Gastrocnemius medialis (tissue), 4 donors: ENCODE data around the gene UMAD1. TPM values are rescaled to one million over a fixed set of nuclear protein-coding genes. Genes with fewer than 3 reads are reported as not detected.

Source experiments
- ATAC-seq, 2 donors: fragments of 150-250 bp; one replicate each; pipeline ENCODE4 v1.9.1; 2016
- DNase-seq, 2 donors: peaks; one replicate each; pipeline ENCODE4 v3.0.0-alpha.2; 2019
- H3K27ac ChIP-seq, 4 donors: fragments of 200-600 bp; sonication (generic); 1 replicate in 1 of 4; 2 replicates in 3 of 4; pipeline ENCODE4 v1.5.1; 2016 to 2018; ENCODE audit warnings: mild to moderate bottlenecking in 2 of 4, moderate library complexity in 1 of 4
- H3K27me3 ChIP-seq, 3 donors: fragments of 200-600 bp; sonication (generic) in 2 of 3; 1 replicate in 1 of 3; 2 replicates in 2 of 3; pipeline versions ENCODE4 v1.5.1 to v1.6.0; 2016 to 2019; ENCODE audit warnings: mild to moderate bottlenecking in 1 of 3, moderate library complexity in 1 of 3
- H3K36me3 ChIP-seq, 2 donors: fragments of 200-600 bp; sonication (generic) in 1 of 2; one replicate each; pipeline ENCODE4 v1.5.1; 2017 to 2018
- H3K4me1 ChIP-seq, 2 donors: fragments of 200-600 bp; sonication (generic) in 1 of 2; one replicate each; pipeline ENCODE4 v1.5.1; 2016 to 2017; ENCODE audit warnings: mild to moderate bottlenecking in 2 of 2
- H3K4me3 ChIP-seq, 4 donors: fragments of 200-600 bp; sonication (generic) in 3 of 4; 1 replicate in 1 of 4; 2 replicates in 3 of 4; pipeline ENCODE4 v1.5.1; 2016 to 2019; ENCODE audit warnings: mild to moderate bottlenecking in 2 of 4
- H3K9me3 ChIP-seq, 3 donors: fragments of 200-600 bp; sonication (generic) in 2 of 3; 1 replicate in 1 of 3; 2 replicates in 2 of 3; pipeline ENCODE4 v1.5.1; 2016 to 2019
- CTCF ChIP-seq, 5 experiments: fragments of 450-650 bp in 3 of 5; fragments of 200-600 bp in 2 of 5; sonication (generic) in 2 of 5; IDR thresholded peaks in 4 of 5; conservative IDR thresholded peaks in 1 of 5; 1 replicate in 4 of 5; 2 replicates in 1 of 5; pipeline ENCODE4 v1.5.1; 2016 to 2019; ENCODE audit warnings: antibody characterized with exemption in 5 of 5, mild to moderate bottlenecking in 3 of 5, moderate library complexity in 3 of 5
- POLR2A ChIP-seq, 2 donors: fragments of 450-650 bp; IDR thresholded peaks; one replicate each; pipeline ENCODE4 v1.6.1; 2017; ENCODE audit warnings: antibody characterized with exemption in 2 of 2, mild to moderate bottlenecking in 2 of 2, moderate library complexity in 2 of 2
- in situ Hi-C, 4 donors: fragments of 200-750 bp; cut with MboI; loops; one replicate each; pipeline versions ENCODE4 v1.15.0 to v1.8.0; 2017; ENCODE audit warnings: low sequenced_read_pairs in 4 of 4
- intact Hi-C: fragments of 100-400 bp; cut with DNase I; formaldehyde crosslinking; loops from one replicate; pipeline ENCODE4 v1.15.1; 2023; ENCODE audit warnings: low total_unique reads
- total RNA-seq, 4 donors: library from RNA; depleted of rRNA; stranded (reverse); fragments of >200 nt; gene quantifications; one replicate each; pipeline versions ENCODE4 v1.1.0 to v1.2.3, GENCODE V29; 2016

UMAD1 gene
- total RNA-seq, 4 donors from 2014 or later = 10.2 to 16.0 (median 11.1) TPM

DNA sequence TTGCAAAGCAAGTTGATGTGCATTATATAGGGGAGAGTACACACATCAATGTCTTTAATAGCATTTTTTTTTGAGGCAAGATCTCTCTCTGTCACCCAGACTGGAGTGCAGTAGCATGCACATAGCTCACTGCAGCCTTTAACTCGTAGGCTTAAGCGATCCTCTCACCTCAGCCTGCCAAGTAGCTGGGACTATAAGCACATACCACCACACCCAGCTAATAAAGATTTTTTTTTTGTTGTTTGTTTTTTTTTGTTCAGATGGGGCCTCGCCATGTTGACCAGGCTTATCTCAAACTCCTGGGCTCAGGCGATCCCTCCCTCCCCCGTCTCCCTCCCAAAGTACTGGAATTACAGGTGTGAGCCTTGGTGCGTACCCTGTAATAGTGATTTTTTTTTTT lies 1.5 kb downstream of the UMAD1 start:
- Histone ChIP-seq H3K36me3 (peaks cover 0 to 3% of the 10 kb centered on the region in 2 donors), H3K4me1 (peaks cover 12 to 16% of the 10 kb centered on the region in 2 donors), H3K9me3 (no peaks in the 10 kb centered on the region), H3K4me3 (no peak overlapping the region), H3K27ac (no peak overlapping the region), H3K27me3 (no peaks in the 10 kb centered on the region)
- no peak for DNase-seq
- intact Hi-C loops = loop anchor here (5.0 kb wide), 3 partner anchors 45 to 460 kb away; partner anchors contain the start of genes C1GALT1 and GLCCI1
- in situ Hi-C loops = loop anchor here in 2 of 4 donors (10.0 to 25.0 kb wide), 2 partner anchors 57 to 320 kb away; partner anchors contain the start of gene GLCCI1 (in 1 of the 2)
- TF ChIP-seq CTCF (IDR thresholded peaks at IDR 0.05 in 4 of 5, conservative IDR thresholded peaks at IDR 0.05 in 1 of 5) (no peak), POLR2A (IDR thresholded peaks at IDR 0.05) (no peak)
- no peak for ATAC-seq

GRCh38 chr7:7647495-7648036 lies 7.0 kb downstream of the UMAD1 start:
- Histone ChIP-seq H3K4me1 (no peaks in the 10 kb centered on the region), H3K9me3 (no peaks in the 10 kb centered on the region), H3K27ac (no peak overlapping the region), H3K36me3 (no peaks in the 10 kb centered on the region), H3K4me3 (no peak overlapping the region), H3K27me3 (no peaks in the 10 kb centered on the region)
- intact Hi-C loops (no loop called here), in situ Hi-C loops (loop anchor here in 2 of 4 donors (10.0 to 25.0 kb wide), 2 partner anchors 63 to 315 kb away; partner anchors contain the start of gene GLCCI1 (in 1 of the 2))
- TF ChIP-seq CTCF (IDR thresholded peaks at IDR 0.05 in 4 of 5, conservative IDR thresholded peaks at IDR 0.05 in 1 of 5) (no peak), POLR2A (IDR thresholded peaks at IDR 0.05) (no peak)
- DNase-seq (no peak), ATAC-seq (no peak)

- intact Hi-C loops = no loop called here
- in situ Hi-C loops = loop anchor here in 1 of 4 donors (25.0 kb wide), 1 partner anchor 562 kb away; no protein-coding TSS in a partner anchor
- H3K9me3 ChIP-seq = no peaks in the 10 kb centered on the region
- no peak overlapping the region for H3K27ac ChIP-seq
- no peak for TF ChIP-seq POLR2A (IDR thresholded peaks at IDR 0.05)
- no peak for TF ChIP-seq CTCF (IDR thresholded peaks at IDR 0.05 in 4 of 5, conservative IDR thresholded peaks at IDR 0.05 in 1 of 5)
- no peaks in the 10 kb centered on the region for H3K36me3 ChIP-seq
- H3K4me1 ChIP-seq = peaks cover 7 to 15% of the 10 kb centered on the region in 2 donors
- no peaks in the 10 kb centered on the region for H3K27me3 ChIP-seq
- no peak overlapping the region for H3K4me3 ChIP-seq
- ATAC-seq (no peak), DNase-seq (no peak)
Observed at GRCh38 chr7:7650682-7651206, 10.2 kb downstream of the UMAD1 start.

DNA sequence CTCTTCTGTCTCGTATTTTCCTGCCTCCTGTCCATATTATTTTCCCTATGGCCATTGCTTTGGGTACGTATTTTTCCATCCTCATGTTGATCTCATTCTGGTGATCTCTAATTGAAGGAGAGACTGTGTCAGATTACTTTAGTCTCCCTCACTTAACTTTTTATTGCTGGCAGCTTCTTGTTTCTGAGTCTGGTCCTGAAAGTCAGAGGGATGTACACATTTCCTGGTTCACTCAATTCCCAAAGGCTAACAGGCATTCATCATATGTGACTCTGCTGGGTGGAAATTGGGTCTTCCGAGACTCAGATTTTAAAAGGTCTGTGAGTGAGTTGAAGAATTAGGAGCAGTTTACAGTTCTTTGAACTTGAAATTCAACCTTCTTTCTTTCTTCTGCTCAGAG lies 10.9 kb downstream of the UMAD1 start:
- no peak for ATAC-seq
- intact Hi-C loops (no loop called here), in situ Hi-C loops (loop anchor here in 1 of 4 donors (25.0 kb wide), 1 partner anchor 561 kb away; no protein-coding TSS in a partner anchor)
- Histone ChIP-seq H3K27me3 (no peaks in the 10 kb centered on the region), H3K27ac (no peak overlapping the region), H3K4me3 (no peak overlapping the region), H3K9me3 (no peaks in the 10 kb centered on the region), H3K36me3 (no peaks in the 10 kb centered on the region), H3K4me1 (peaks cover 7 to 15% of the 10 kb centered on the region in 2 donors)
- no peak for DNase-seq
- TF ChIP-seq CTCF (IDR thresholded peaks at IDR 0.05 in 4 of 5, conservative IDR thresholded peaks at IDR 0.05 in 1 of 5) (no peak), POLR2A (IDR thresholded peaks at IDR 0.05) (no peak)
